C4-2B (cell line): ENCODE results near the gene LTBR.
A peak's percentile ranks its signal among the peaks of the same experiment; 100 is the strongest.

Experiments
- H3K27ac ChIP-seq: fragments of 450-650 bp; 2 replicates; pipeline ENCODE4 v1.5.1; 2017
- ZFX ChIP-seq: fragments of 450-650 bp; IDR thresholded peaks from 2 replicates; pipeline ENCODE4 v1.6.1; 2017
- TF ChIP-seq, protein P1 (sequence below): fragments of 450-650 bp; conservative IDR thresholded peaks from 2 replicates; pipeline ENCODE4 v1.5.1; 2017; ENCODE audit warnings: mild to moderate bottlenecking

The LTBR gene

DNA sequence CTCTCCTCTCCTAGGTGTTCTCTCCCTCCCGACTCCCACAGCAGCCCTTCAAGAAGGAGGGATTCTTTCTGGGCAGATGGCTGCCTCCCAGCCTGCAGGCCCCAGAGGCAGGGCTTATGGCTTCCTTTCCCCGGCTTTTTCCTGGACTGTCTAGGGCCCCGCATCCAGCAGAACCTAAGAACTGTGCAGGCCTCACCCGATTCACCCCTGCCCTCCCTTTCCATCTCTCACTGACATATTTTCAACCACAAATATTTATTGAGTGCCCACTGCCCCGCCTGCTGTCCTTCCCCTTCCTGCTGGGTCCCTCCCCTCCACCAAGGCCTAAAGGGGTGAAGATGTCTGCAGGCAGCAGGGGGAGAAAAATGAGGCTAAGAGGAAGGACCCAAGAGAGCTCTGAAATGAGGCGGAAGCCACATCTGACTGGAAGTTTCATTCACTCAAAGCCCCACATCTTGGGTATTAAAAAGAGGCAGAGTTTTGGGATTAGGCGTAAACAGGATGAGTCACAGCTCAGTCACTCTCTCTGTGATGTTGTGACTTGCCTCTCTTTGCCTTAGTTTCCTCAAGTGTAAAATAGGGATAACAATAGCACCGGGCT, 11.5 kb upstream of the LTBR start:
- TF ChIP-seq, protein P1, sequence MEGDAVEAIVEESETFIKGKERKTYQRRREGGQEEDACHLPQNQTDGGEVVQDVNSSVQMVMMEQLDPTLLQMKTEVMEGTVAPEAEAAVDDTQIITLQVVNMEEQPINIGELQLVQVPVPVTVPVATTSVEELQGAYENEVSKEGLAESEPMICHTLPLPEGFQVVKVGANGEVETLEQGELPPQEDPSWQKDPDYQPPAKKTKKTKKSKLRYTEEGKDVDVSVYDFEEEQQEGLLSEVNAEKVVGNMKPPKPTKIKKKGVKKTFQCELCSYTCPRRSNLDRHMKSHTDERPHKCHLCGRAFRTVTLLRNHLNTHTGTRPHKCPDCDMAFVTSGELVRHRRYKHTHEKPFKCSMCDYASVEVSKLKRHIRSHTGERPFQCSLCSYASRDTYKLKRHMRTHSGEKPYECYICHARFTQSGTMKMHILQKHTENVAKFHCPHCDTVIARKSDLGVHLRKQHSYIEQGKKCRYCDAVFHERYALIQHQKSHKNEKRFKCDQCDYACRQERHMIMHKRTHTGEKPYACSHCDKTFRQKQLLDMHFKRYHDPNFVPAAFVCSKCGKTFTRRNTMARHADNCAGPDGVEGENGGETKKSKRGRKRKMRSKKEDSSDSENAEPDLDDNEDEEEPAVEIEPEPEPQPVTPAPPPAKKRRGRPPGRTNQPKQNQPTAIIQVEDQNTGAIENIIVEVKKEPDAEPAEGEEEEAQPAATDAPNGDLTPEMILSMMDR, result no peak
- no peak for TF ChIP-seq ZFX
- no peak overlapping the region for H3K27ac ChIP-seq

DNA sequence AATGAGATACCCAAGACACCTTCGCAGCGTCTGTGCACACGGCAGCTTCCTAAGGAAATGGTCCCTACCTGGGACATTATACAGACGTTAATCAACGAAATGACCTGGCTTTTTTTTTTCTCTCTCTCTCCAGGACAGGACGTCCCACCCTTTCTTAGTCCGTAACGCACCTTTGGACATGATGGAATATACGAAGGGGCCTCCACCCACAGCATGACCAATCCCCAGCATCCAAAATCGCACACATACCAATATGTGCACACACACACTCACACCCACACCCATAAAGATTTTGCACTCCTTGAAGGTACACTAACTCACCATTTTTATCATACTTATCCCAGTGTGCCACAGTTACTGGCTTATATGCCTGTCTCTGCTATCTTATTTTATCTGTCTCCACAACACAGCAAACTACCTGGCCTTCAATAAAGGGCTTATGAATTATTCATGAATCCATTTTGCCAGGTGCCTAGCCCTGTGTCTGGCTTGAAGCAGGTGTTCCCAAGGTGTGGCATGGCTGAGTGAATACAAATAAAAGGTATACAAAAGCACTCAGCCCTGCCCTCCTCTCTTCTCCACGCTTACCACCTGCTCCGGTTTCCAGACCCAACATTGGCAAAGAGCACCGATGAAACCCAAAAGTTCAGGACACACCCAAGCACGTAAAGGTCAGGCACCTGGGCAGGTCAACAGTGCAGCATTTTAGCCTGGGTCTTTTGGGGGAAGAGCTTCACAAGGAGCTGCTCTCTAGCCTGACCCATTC, 10.8 kb upstream of the LTBR start:
- TF ChIP-seq, protein P1, result no peak
- no peak for TF ChIP-seq ZFX
- H3K27ac ChIP-seq, result peak overlapping the region; percentile 83; the same call in 1 of the 2 replicates

DNA sequence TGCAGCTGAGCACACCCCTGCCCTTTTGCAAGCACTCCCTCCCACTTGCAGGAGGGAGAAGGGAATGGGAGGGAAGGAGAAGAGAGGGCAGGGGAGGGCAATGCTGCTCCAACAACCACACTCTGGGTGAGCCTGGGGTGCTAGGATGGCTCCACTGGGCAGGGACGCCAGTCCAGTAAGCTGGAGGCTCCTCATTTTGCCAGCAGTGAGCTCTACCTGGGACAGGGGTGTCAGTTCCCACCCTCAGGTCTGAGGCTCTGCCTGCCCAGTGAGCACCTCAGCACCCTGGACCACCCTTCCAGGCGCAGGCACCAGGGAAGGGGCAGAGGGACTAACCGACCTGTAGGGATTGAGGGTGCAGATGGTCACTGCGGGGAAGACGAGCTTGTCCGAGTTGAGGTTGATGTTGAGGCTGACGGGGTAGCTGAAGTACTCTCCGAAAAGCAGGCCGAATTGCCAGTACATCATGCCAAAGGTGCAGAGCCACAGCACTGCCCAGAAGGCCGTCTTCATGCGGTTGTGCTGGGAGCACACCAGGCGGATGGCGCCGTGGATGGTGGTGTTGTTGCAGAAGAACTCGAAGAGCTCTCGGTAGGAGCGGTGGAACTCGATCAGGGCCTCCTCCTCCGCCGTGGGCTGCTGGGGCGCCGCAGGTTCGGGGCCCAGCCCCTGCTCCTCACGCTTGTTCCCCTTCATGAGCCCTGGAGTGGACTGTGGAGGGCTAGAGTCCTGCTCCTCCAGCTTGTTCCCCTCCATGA, 9.8 kb upstream of the LTBR start:
- no peak for TF ChIP-seq ZFX
- TF ChIP-seq, protein P1, result no peak
- H3K27ac ChIP-seq, result peak overlapping the region; percentile 83

- TF ChIP-seq, protein P1, result no peak
- TF ChIP-seq ZFX, result no peak
- H3K27ac ChIP-seq, result peak overlapping the region; percentile 83
These were observed 9.2 kb upstream of the LTBR start for GRCh38 chr12:6374786-6375160.

- no peak for TF ChIP-seq ZFX
- TF ChIP-seq, protein P1, result no peak
These were observed 8.5 kb upstream of the LTBR start, which contains the start of gene SCNN1A for GRCh38 chr12:6375269-6376078. Gene SCNN1A, minus strand, starts transcription at chr12:6375563. Its CDS starts 780 bp downstream, at chr12:6374783.

GRCh38 chr12:6376079-6376869, 7.7 kb upstream of the LTBR start:
- TF ChIP-seq, protein P1, result no peak; the same call in 1 of the 2 replicates
- TF ChIP-seq ZFX, result no peak
- peak overlapping the region; percentile 83 for H3K27ac ChIP-seq

More at GRCh38 chr12:6375269-6376078, 8.5 kb upstream of the LTBR start, which contains the start of gene SCNN1A:
- H3K27ac ChIP-seq, result peak within 1 kb of the TSS; percentile 83
